Subcutaneous abdominal adipose tissue (tissue), 5 donors: ENCODE data around the gene EXOC1.

Experiments
- H3K27ac ChIP-seq: one replicate; pipeline ENCODE4 v1.7.0; 2013; ENCODE audit warnings: low read depth, mild to moderate bottlenecking, inconsistent platforms, low read length, moderate library complexity
- H3K27me3 ChIP-seq, 5 donors: one replicate each; pipeline ENCODE4 v1.7.0; 2013; ENCODE audit warnings: low read length in 5 of 5, inconsistent platforms in 1 of 5; ENCODE audit not compliant: control insufficient read depth in 5 of 5, insufficient read depth in 4 of 5
- H3K36me3 ChIP-seq, 5 donors: one replicate each; pipeline ENCODE4 v1.7.0; 2013; ENCODE audit warnings: low read length in 5 of 5; ENCODE audit not compliant: control insufficient read depth in 5 of 5, insufficient read depth in 5 of 5
- H3K4me1 ChIP-seq, 5 donors: one replicate each; pipeline ENCODE4 v1.7.0; 2013; ENCODE audit warnings: low read length in 5 of 5, mild to moderate bottlenecking in 3 of 5, moderate library complexity in 1 of 5; ENCODE audit not compliant: control insufficient read depth in 5 of 5, insufficient read depth in 5 of 5
- H3K4me3 ChIP-seq, 5 donors: one replicate each; pipeline ENCODE4 v1.7.0; 2013; ENCODE audit warnings: low read length in 5 of 5, low read depth in 1 of 5
- H3K9ac ChIP-seq, 5 donors: one replicate each; pipeline ENCODE4 v1.7.0; 2013; ENCODE audit warnings: low read length in 5 of 5, mild to moderate bottlenecking in 4 of 5, moderate library complexity in 3 of 5
- H3K9me3 ChIP-seq, 5 donors: one replicate each; pipeline ENCODE4 v1.7.0; 2013; ENCODE audit warnings: low read length in 5 of 5; ENCODE audit not compliant: control insufficient read depth in 5 of 5
- donor health status: healthy.
- donor health status: healthy.
- donor health status: healthy.
- donor health status: healthy.
- donor health status: healthy.

Gene EXOC1, protein sequence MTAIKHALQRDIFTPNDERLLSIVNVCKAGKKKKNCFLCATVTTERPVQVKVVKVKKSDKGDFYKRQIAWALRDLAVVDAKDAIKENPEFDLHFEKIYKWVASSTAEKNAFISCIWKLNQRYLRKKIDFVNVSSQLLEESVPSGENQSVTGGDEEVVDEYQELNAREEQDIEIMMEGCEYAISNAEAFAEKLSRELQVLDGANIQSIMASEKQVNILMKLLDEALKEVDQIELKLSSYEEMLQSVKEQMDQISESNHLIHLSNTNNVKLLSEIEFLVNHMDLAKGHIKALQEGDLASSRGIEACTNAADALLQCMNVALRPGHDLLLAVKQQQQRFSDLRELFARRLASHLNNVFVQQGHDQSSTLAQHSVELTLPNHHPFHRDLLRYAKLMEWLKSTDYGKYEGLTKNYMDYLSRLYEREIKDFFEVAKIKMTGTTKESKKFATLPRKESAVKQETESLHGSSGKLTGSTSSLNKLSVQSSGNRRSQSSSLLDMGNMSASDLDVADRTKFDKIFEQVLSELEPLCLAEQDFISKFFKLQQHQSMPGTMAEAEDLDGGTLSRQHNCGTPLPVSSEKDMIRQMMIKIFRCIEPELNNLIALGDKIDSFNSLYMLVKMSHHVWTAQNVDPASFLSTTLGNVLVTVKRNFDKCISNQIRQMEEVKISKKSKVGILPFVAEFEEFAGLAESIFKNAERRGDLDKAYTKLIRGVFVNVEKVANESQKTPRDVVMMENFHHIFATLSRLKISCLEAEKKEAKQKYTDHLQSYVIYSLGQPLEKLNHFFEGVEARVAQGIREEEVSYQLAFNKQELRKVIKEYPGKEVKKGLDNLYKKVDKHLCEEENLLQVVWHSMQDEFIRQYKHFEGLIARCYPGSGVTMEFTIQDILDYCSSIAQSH

DNA sequence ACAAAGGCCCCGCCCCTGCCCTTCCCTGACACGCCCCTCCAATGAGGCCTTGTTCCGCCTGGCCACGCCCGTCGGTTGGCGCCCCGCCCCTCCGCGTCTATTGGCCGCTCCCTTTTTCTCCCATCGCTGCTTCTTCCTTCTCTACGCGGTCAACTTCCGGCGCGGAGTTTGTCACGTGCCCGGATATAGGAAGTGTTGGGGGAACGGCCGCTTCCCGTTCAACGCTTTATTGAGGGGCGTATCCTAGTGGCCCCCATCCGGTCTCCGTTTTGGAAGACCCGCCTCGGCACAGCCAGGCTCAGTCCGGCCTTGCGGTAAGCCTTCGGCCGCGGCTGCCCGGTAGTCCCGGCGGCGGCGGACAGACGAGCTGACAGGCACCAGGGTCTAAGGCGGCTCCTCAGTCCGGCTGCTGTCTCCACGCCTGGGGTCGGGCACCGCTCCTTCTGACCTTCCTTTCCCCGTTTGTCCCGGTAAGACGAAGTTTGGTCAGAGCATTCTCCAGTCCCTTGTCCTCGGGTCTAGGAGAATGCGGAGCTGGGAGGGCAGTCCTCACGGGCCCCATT is at the start of gene EXOC1:
EXOC1 (plus strand) TSS at position 165 of the 563 bp plus-strand sequence. CDS start 4,676 bp downstream, outside the sequence.
- Histone ChIP-seq H3K4me3 (peak within 1 kb of the TSS; percentile 77 to 98 (median 95)), H3K9me3 (no peaks in the 10 kb centered on the region), H3K36me3 (peaks cover 0 to 5% (median 3%) of the 10 kb centered on the region in 5 donors), H3K4me1 (peaks cover 7 to 28% (median 22%) of the 10 kb centered on the region in 5 donors), H3K9ac (peak within 1 kb of the TSS; percentile 85 to 98 (median 93)), H3K27ac (peak within 1 kb of the TSS; percentile 88), H3K27me3 (peaks cover 0 to 3% (median 0%) of the 10 kb centered on the region in 5 donors)

DNA sequence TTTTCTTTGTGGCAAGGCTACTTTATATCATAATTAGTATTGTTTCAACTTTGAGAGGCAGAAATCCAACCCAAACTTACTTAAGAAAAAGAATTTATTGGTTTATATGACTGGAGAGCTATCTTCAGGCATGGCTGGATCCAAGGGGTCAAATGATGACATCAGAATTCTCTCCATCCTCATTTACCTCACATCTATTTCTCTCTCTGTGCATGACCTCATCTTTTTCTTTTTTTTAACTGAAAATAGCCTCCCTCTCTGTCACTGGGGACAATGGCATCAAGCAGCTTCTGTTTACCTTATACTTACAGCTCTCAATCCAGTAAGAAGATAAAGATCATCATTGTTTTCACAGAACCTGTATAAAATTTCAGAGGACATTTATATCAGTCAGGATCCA is 45.9 kb upstream of the EXOC1 start:
- Histone ChIP-seq H3K9me3 (no peaks in the 10 kb centered on the region), H3K36me3 (no peaks in the 10 kb centered on the region), H3K4me1 (no peaks in the 10 kb centered on the region), H3K9ac (no peak overlapping the region), H3K27me3 (no peaks in the 10 kb centered on the region), H3K27ac (no peak overlapping the region), H3K4me3 (no peak overlapping the region)

DNA sequence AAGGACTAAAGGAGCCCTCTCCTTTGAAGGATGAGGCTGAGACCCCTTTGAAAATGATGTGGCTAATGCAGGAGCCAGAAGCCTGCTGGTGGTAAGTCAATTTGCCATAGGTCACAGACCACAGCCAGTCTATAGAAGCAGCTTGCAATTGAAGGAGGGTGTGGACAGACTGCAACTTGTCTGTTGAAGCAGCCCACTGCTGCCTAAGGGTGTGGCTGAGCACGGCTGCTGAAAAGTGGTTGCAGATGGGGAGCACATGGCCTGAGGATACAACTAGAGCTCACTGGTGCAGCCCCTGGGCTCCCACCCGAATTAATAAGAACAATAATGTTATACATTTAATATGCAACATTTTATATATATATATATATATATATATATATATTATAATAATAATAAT is 45.3 kb upstream of the EXOC1 start:
- Histone ChIP-seq H3K9me3 (no peaks in the 10 kb centered on the region), H3K9ac (no peak overlapping the region), H3K27ac (no peak overlapping the region), H3K36me3 (no peaks in the 10 kb centered on the region), H3K4me1 (no peaks in the 10 kb centered on the region), H3K27me3 (no peaks in the 10 kb centered on the region), H3K4me3 (no peak overlapping the region)

DNA sequence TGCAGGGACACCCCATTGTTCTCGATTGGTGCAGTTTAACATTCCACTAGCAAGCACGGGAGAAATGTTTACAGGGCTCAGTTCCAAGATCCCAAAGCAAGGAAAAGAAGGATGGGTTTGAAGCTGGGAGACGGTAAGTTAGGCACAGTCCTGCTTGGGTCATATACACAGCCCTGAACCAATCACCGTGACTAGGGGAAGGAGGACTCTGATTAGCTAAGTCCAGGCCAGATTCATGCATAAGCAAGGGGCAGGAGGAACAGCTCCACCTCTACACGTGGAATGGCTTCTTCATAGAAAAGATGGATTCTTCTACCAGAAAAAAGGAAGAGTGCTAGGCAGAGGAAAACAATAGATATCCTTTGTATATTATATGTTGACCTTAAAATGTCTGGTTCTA is 44.8 kb upstream of the EXOC1 start:
- Histone ChIP-seq H3K27me3 (no peaks in the 10 kb centered on the region), H3K9ac (no peak overlapping the region), H3K9me3 (no peaks in the 10 kb centered on the region), H3K36me3 (no peaks in the 10 kb centered on the region), H3K4me1 (no peaks in the 10 kb centered on the region), H3K4me3 (no peak overlapping the region), H3K27ac (no peak overlapping the region)

DNA sequence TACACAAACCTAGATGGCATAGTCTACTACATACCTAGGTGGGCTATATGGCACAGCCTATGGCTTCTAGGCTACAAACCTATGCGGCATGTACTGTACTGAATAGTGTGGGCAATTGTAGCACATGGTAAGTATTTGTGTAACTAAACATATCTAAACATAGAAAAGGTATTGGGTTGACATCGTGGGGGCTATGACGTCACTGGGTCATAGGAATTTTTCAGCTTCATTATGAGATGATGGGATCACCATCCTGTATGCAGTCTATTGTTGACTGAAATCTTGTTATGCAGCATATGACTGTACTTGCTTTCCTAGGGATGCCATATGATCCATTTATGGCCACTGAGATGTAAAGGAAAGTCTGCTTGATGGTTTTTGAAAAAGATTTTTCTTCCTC is 35.8 kb upstream of the EXOC1 start:
- no peak overlapping the region for H3K4me3 ChIP-seq
- H3K4me1 ChIP-seq = peaks cover 0 to 16% (median 10%) of the 10 kb centered on the region in 5 donors
- no peak overlapping the region for H3K27ac ChIP-seq
- H3K9me3 ChIP-seq = no peaks in the 10 kb centered on the region
- no peaks in the 10 kb centered on the region for H3K27me3 ChIP-seq
- no peaks in the 10 kb centered on the region for H3K36me3 ChIP-seq
- no peak overlapping the region for H3K9ac ChIP-seq

DNA sequence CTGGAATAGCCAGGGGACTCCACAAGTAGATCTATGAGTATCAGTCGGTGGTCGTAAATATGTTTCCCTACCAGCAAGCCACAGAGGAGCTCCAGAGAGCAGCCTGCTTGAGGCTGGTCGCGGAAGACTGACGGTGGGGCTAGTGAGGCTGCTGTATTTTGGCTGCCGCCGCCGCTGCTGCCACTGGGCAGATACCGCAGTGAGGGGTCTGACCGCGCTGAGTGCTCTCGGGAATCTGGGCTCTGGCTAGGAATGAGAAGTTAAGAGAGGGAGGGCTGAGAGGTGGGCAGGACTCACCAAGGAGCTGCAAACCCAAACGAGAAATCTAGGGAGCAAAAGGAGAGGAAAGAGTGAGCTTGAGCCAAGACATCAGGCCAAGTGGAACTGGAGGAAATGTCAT is 33.8 kb upstream of the EXOC1 start, which contains the start of gene EXOC1L:
EXOC1L (plus strand) TSS at position 157 of the 400 bp plus-strand sequence; CDS start at position 394, 237 bp downstream.
- no peak within 1 kb of the TSS for H3K27ac ChIP-seq
- peaks cover 0 to 16% (median 10%) of the 10 kb centered on the region in 5 donors for H3K4me1 ChIP-seq
- no peaks in the 10 kb centered on the region for H3K9me3 ChIP-seq
- peak within 1 kb of the TSS in 3 of 5 donors; percentile 32 to 79 (median 53) for H3K9ac ChIP-seq
- peak within 1 kb of the TSS; percentile 58 to 76 (median 62) for H3K4me3 ChIP-seq
- H3K27me3 ChIP-seq = no peaks in the 10 kb centered on the region
- no peaks in the 10 kb centered on the region for H3K36me3 ChIP-seq

DNA sequence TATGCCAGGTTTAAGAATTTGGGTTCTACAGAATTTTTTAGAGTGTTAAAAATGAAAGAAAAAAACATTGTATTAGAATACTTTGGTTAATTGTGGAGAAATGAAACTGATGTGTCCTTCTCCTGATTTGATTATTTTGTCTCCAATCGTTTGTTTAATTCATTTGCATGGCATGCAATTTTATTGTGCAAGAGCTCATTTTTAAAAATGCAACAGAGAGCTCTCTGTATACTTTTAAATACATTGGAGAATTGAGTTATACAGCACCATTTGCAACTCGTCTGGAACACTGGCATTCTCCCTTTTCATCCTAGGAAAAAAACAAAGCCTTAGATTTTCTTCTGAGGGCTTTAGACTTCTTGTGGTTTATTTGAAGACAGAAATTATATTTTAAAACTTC is 33.2 kb upstream of the EXOC1 start:
- Histone ChIP-seq H3K9me3 (no peaks in the 10 kb centered on the region), H3K4me3 (peak overlapping the region; percentile 58 to 76 (median 62)), H3K36me3 (no peaks in the 10 kb centered on the region), H3K4me1 (peaks cover 0 to 16% (median 10%) of the 10 kb centered on the region in 5 donors), H3K27me3 (no peaks in the 10 kb centered on the region), H3K27ac (no peak overlapping the region), H3K9ac (peak overlapping the region in 2 of 5 donors; percentile 32 to 79)

DNA sequence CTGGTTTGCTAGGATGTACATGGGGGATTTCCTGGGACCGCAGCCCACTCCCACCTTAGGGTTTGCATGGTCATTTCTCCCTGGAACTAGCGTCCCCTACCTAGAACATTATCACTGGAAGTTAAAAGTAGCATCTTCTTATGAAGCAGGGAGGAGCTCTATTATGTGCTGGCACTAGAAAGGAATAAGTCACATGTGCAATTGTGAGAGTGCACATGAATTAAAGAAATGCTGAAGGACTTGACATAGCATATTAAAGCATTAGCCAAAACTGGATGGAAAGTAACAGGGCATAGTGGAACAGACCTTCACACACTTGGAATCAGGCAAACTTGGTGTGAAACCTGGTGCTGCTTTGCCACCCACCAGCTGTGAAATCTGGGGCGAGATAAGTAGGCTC is 31.1 kb upstream of the EXOC1 start:
- H3K27me3 ChIP-seq = no peaks in the 10 kb centered on the region
- H3K36me3 ChIP-seq = no peaks in the 10 kb centered on the region
- H3K4me1 ChIP-seq = peaks cover 0 to 16% (median 10%) of the 10 kb centered on the region in 5 donors
- no peak overlapping the region for H3K27ac ChIP-seq
- H3K4me3 ChIP-seq = no peak overlapping the region
- H3K9ac ChIP-seq = no peak overlapping the region
- no peaks in the 10 kb centered on the region for H3K9me3 ChIP-seq

DNA sequence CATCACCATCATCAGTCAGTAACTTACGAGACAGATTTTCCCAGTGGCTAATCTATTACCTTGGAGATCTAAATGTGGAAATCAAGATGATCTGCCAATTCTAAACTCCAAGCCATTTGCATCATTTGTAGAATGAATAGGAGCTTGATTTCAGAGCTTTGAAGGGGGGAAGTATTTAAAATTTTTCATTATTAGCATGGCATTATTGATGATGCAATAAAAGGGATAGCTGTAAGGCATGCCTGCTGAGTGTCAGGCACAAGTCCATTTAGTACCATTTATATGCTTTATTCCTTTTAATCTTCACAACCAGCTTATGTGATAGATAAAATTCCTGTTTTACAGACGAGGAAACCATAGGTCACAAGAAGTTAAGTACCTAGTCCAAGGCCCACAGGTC is 28.6 kb upstream of the EXOC1 start:
- H3K4me1 ChIP-seq = peaks cover 0 to 11% (median 5%) of the 10 kb centered on the region in 5 donors
- no peak overlapping the region for H3K27ac ChIP-seq
- no peak overlapping the region for H3K9ac ChIP-seq
- no peaks in the 10 kb centered on the region for H3K36me3 ChIP-seq
- no peak overlapping the region for H3K4me3 ChIP-seq
- H3K27me3 ChIP-seq = no peaks in the 10 kb centered on the region
- no peaks in the 10 kb centered on the region for H3K9me3 ChIP-seq
